Activated T-helper 1 cell treated with anti-CD3 and anti-CD28 coated beads, Interleukin-12 subunit alpha, Interleukin-12 subunit beta, Interleukin-2, Interleukin-4 antibody, amounts not matched to agents 30 ng/mL and 10 ng/mL and 1 ng/mL, durations not matched to agents 14 hours and 24 hours and 36 hours (primary cell): ENCODE measurements around the gene PHAF1. TPM values are rescaled to one million over a fixed set of nuclear protein-coding genes. Genes with fewer than 3 reads are reported as not detected.

Source experiments
- DNase-seq: peaks from one replicate; pipeline ENCODE4 v3.0.0; 2021; ENCODE audit warnings: low spot score
- H3K27ac Mint-ChIP-seq: one replicate; pipeline ENCODE4 v1.8.0; 2021; ENCODE audit warnings: mild to moderate bottlenecking, mixed read lengths
- H3K27me3 Mint-ChIP-seq: one replicate; pipeline ENCODE4 v1.8.0; 2022; ENCODE audit warnings: mild to moderate bottlenecking, moderate library complexity, mixed read lengths; ENCODE audit not compliant: insufficient read depth
- H3K36me3 Mint-ChIP-seq: one replicate; pipeline ENCODE4 v1.8.0; 2021; ENCODE audit warnings: low read depth, mixed read lengths
- H3K4me1 Mint-ChIP-seq: one replicate; pipeline ENCODE4 v1.8.0; 2021; ENCODE audit warnings: low read depth, mixed read lengths
- H3K4me3 Mint-ChIP-seq: one replicate; pipeline ENCODE4 v1.8.0; 2021; ENCODE audit warnings: mild to moderate bottlenecking, moderate library complexity, mixed read lengths
- H3K9me3 Mint-ChIP-seq: one replicate; pipeline ENCODE4 v1.8.0; 2021; ENCODE audit warnings: mixed read lengths
- intact Hi-C: fragments of 100-400 bp; cut with micrococcal nuclease; formaldehyde crosslinking; loops from one replicate; pipeline ENCODE4 v1.15.1; 2024
- total RNA-seq: library from RNA; stranded (reverse); gene quantifications from 2 replicates; pipeline ENCODE4 v1.2.3, GENCODE V29; 2022

Gene PHAF1
- total RNA-seq, 1 donor from 2014 or later: 20.6 TPM

DNA sequence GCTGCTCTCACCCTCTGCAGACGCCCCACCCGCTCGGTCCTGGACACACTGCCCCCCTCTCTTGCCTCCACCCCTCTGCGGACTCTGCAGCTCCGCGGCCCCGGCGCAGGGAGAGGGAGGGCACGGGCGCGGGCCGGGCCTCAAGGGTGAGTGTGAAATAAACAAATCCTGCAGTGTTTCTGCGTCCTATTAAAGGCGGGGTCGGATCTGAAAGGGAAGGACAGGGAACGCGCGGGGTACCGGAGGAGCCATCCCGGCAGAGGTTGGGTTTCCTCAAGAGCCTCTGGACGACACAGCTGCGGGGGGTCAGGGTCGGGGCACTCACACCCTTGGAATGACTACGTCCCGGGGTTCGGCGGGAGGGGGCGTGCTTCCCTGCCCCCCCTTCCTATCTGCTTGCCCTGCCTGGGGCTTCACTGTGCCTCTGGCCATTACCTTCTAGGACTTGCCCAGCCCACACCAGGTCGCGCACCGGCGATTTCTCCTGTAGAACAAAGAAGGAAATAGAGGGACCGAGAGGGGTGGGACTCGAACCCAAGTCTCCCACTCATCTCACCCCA lies 54.3 kb downstream of the PHAF1 start:
- Mint-ChIP-seq H3K27ac (peak overlapping the region; percentile 52), H3K4me1 (peaks cover 34% of the 10 kb centered on the region), H3K27me3 (peaks cover 16% of the 10 kb centered on the region), H3K4me3 (peak overlapping the region; percentile 66), H3K36me3 (peaks cover 8% of the 10 kb centered on the region), H3K9me3 (no peaks in the 10 kb centered on the region)
- intact Hi-C loops: no loop called here
- no peak for DNase-seq

DNA sequence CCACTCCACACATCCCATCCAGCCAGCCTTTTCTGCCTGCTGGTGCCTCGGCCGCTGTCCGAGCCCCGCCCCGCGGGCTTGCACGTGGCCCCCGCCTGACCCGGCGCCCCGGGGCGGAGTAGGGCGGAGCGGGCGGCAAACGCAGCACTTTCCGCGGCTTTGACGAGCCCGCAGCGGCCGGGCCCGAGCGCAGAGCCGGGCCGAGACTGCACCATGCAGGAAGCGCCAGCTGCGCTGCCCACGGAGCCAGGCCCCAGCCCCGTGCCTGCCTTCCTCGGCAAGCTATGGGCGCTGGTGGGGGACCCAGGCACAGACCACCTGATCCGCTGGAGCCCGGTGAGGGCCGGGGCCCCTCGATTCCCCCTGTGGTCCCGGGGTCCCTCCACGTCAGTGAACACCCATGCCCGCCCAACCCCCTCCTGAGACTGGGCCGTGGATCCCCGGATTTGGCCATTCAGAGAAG lies 54.9 kb downstream of the PHAF1 start, which contains the start of gene HSF4:
HSF4 (plus strand) TSS at position 147 of the 463 bp plus-strand sequence; CDS start at position 214, 67 bp downstream.
- no peak for DNase-seq
- Mint-ChIP-seq H3K4me3 (peak within 1 kb of the TSS; percentile 66), H3K9me3 (no peaks in the 10 kb centered on the region), H3K4me1 (peaks cover 36% of the 10 kb centered on the region), H3K27me3 (peaks cover 16% of the 10 kb centered on the region), H3K27ac (peak within 1 kb of the TSS; percentile 52), H3K36me3 (peaks cover 8% of the 10 kb centered on the region)
- intact Hi-C loops: no loop called here

- Mint-ChIP-seq H3K27ac (peak overlapping the region; percentile 47), H3K27me3 (peaks cover 16% of the 10 kb centered on the region), H3K4me1 (peaks cover 40% of the 10 kb centered on the region), H3K4me3 (peak overlapping the region; percentile 65), H3K36me3 (peaks cover 8% of the 10 kb centered on the region), H3K9me3 (no peaks in the 10 kb centered on the region)
- intact Hi-C loops: no loop called here
- DNase-seq: no peak
Measured at GRCh38 chr16:67165121-67166078, 55.7 kb downstream of the PHAF1 start.

DNA sequence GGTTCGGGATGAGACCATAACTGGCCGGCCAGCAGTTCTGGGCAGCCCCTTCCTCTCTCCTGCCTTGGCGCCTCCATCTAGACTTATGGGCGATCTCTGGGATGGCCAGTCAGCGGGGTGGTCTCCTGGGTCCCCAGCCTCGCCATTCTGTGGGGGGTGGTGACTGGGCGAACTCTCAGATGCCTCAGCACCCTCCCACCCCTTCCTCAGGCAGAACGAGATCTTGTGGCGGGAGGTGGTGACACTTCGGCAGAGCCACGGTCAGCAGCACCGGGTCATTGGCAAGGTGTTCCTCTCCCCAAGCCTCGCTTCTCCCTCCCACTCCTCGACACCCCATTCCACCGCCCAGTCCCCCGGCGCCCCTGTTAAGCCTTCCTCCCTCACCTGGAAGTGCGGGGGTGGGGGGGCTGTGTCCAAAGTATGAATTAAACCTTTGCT lies 56.4 kb downstream of the PHAF1 start:
- Mint-ChIP-seq H3K4me3 (peak overlapping the region; percentile 60), H3K27me3 (peaks cover 14% of the 10 kb centered on the region)

DNA sequence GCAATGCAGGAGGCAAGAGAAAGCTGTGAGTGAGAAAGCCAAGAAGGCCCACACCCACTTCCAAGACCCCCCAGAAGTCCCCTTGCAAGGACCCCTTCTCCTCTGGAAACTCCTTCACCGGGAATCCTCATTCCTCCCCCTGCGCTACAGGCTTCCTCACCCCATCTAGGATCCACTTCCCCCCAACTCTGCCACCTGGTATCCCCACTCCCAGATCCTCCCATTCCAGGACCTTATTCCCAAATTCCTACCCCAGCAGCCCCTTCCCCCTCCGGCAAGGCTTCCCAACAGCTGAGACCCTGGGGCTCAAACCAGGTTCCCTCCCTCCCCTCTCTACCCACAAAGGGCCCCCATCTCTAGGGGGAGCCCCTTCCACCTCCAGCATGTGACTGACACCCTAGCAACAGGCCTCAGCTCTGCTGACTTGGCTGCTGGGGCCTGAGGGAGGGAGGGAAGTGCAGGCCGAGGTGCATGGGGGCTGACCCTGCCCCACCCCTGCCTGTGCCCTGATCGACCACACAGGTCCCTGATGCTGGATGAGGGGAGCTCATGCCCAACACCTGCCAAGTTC lies 56.9 kb downstream of the PHAF1 start:
- intact Hi-C loops: no loop called here
- peaks cover 7% of the 10 kb centered on the region for H3K36me3 Mint-ChIP-seq
- peak overlapping the region; percentile 48 for H3K27ac Mint-ChIP-seq
- no peaks in the 10 kb centered on the region for H3K9me3 Mint-ChIP-seq
- H3K27me3 Mint-ChIP-seq: peaks cover 14% of the 10 kb centered on the region
- H3K4me1 Mint-ChIP-seq: peaks cover 43% of the 10 kb centered on the region
- H3K4me3 Mint-ChIP-seq: peak overlapping the region; percentile 60
- no peak for DNase-seq

More for the DNA sequence above, 56.4 kb downstream of the PHAF1 start:
- Mint-ChIP-seq H3K27ac (no peak overlapping the region), H3K36me3 (peaks cover 5% of the 10 kb centered on the region), H3K4me1 (peaks cover 38% of the 10 kb centered on the region), H3K9me3 (no peaks in the 10 kb centered on the region)
- no peak for DNase-seq
- intact Hi-C loops: no loop called here

DNA sequence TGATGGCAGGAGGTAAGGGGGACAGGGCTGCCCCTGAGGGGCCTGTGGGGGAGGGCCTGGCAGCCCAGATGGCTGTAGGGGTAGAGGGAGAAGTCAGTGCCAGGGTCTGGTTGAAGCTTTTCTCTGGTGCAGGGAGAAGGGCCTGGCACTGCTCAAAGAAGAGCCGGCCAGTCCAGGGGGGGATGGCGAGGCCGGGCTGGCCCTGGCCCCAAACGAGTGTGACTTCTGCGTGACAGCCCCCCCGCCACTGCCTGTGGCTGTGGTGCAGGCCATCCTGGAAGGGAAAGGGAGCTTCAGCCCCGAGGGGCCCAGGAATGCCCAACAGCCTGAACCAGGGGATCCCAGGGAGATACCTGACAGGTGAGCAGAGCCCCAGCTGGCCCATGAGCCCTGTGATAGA lies 57.8 kb downstream of the PHAF1 start:
- H3K36me3 Mint-ChIP-seq: peaks cover 9% of the 10 kb centered on the region
- H3K27ac Mint-ChIP-seq: no peak overlapping the region
- H3K4me3 Mint-ChIP-seq: no peak overlapping the region
- intact Hi-C loops: no loop called here
- peaks cover 14% of the 10 kb centered on the region for H3K27me3 Mint-ChIP-seq
- H3K4me1 Mint-ChIP-seq: peaks cover 52% of the 10 kb centered on the region
- DNase-seq: no peak
- no peaks in the 10 kb centered on the region for H3K9me3 Mint-ChIP-seq

DNA sequence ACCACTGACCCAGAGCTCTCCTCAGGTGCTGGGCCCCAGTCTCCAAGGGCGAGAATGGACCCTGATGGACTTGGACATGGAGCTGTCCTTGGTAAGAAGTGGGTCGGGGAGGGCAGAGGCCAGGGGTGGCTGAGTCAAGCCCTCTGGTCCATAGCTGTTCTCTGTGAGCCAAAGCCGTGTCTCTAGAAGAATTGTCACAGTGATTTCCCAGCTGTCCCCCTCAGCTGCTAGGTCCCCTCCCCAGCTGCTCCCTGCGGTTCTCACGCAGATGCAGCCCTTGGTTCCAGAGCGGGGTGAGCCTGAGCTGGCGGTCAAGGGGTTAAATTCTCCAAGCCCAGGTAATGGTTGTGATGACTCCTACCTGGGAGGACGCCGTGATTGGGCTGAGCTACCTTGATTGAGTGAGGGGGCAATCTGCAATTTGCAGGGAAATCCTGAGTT lies 59.3 kb downstream of the PHAF1 start:
- DNase-seq: no peak
- H3K36me3 Mint-ChIP-seq: peaks cover 15% of the 10 kb centered on the region
- H3K4me3 Mint-ChIP-seq: peak overlapping the region; percentile 89
- peaks cover 66% of the 10 kb centered on the region for H3K4me1 Mint-ChIP-seq
- no peak overlapping the region for H3K27ac Mint-ChIP-seq
- no peaks in the 10 kb centered on the region for H3K9me3 Mint-ChIP-seq
- H3K27me3 Mint-ChIP-seq: peaks cover 14% of the 10 kb centered on the region
- intact Hi-C loops: no loop called here

GRCh38 chr16:67169642-67170167 lies 60.0 kb downstream of the PHAF1 start:
- H3K27ac Mint-ChIP-seq: peak overlapping the region; percentile 88
- no peaks in the 10 kb centered on the region for H3K9me3 Mint-ChIP-seq
- peak overlapping the region; percentile 89 for H3K4me3 Mint-ChIP-seq
- peaks cover 66% of the 10 kb centered on the region for H3K4me1 Mint-ChIP-seq
- H3K27me3 Mint-ChIP-seq: peaks cover 14% of the 10 kb centered on the region
- intact Hi-C loops: loop anchor here (1.0 kb wide), 3 partner anchors 9 to 14 kb away; partner anchors contain the start of genes FBXL8, MATCAP1 and TRADD
- H3K36me3 Mint-ChIP-seq: peaks cover 15% of the 10 kb centered on the region
- DNase-seq: no peak

- Mint-ChIP-seq H3K4me3 (peak within 1 kb of the TSS; percentile 89), H3K9me3 (no peaks in the 10 kb centered on the region), H3K27ac (peak within 1 kb of the TSS; percentile 88), H3K4me1 (peaks cover 69% of the 10 kb centered on the region), H3K27me3 (peaks cover 8% of the 10 kb centered on the region), H3K36me3 (peaks cover 16% of the 10 kb centered on the region)
- DNase-seq: peak; percentile 70
- intact Hi-C loops: loop anchor here (1.0 kb wide), 3 partner anchors 8 to 13 kb away; partner anchors contain the start of genes FBXL8, MATCAP1 and TRADD
Measured at GRCh38 chr16:67170168-67170948, 60.6 kb downstream of the PHAF1 start, which contains the start of gene NOL3. NOL3 (plus strand) TSS chr16:67170538.

- H3K36me3 Mint-ChIP-seq: peaks cover 22% of the 10 kb centered on the region
- no peaks in the 10 kb centered on the region for H3K9me3 Mint-ChIP-seq
- H3K4me3 Mint-ChIP-seq: peak overlapping the region; percentile 89
- H3K4me1 Mint-ChIP-seq: peaks cover 76% of the 10 kb centered on the region
- intact Hi-C loops: loop anchor here (1.0 kb wide), 3 partner anchors 7 to 12 kb away; partner anchors contain the start of genes FBXL8, MATCAP1 and TRADD
- peaks cover 6% of the 10 kb centered on the region for H3K27me3 Mint-ChIP-seq
- peak overlapping the region; percentile 87 for H3K27ac Mint-ChIP-seq
- no peak for DNase-seq
Measured at GRCh38 chr16:67170949-67171649, 61.4 kb downstream of the PHAF1 start.

- H3K36me3 Mint-ChIP-seq: peaks cover 24% of the 10 kb centered on the region
- peaks cover 77% of the 10 kb centered on the region for H3K4me1 Mint-ChIP-seq
- H3K27me3 Mint-ChIP-seq: no peaks in the 10 kb centered on the region
- intact Hi-C loops: no loop called here
- H3K4me3 Mint-ChIP-seq: peak overlapping the region; percentile 93
- H3K27ac Mint-ChIP-seq: peak overlapping the region; percentile 95
- H3K9me3 Mint-ChIP-seq: no peaks in the 10 kb centered on the region
- DNase-seq: no peak
Measured at GRCh38 chr16:67173323-67173722, 63.6 kb downstream of the PHAF1 start.
